Measurements from ENCODE around the gene C11orf91.

C11orf91 gene

DNA sequence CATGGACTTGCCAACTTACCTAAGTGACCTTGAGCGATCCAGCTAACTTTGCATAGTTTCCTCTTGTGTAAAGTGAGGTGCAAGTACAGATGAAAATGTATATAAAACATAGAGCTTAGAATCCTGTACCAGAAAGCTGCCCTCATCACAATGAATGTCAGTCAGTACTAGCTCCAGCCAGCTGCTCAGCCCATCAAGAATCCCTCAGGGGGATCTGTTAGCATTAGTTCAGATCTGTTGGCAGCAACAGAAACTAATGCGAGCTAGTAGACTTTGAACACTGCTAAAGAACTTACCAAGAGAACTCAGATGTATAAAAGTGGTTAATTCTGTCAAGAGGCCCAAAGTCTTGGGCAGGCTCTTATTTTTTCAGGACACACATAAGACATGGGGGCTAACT is 6.3 kb upstream of the C11orf91 start:
- Histone ChIP-seq H3K4me1 (ENCODE audit: insufficient read depth, poor library complexity, severe bottlenecking) (peaks cover 62% of the 10 kb centered on the region), H3K27me3 (ENCODE audit: insufficient read depth, poor library complexity, severe bottlenecking) (no peaks in the 10 kb centered on the region), H3K9me3 (ENCODE audit: severe bottlenecking) (no peaks in the 10 kb centered on the region), H3K27ac (ENCODE audit: poor library complexity, severe bottlenecking) (peak overlapping the region; percentile 100), H3K4me3 (ENCODE audit: severe bottlenecking) (no peak overlapping the region), H3K36me3 (ENCODE audit: low read depth) (peaks cover 70% of the 10 kb centered on the region)
- no peak for TF ChIP-seq CTCF (IDR thresholded peaks at IDR 0.05; ENCODE audit: poor library complexity, severe bottlenecking)
- no peak for DNase-seq (ENCODE audit: low spot score)
- no peak for ATAC-seq (ENCODE audit: low read depth)

GRCh38 chr11:33706546-33706945 is 5.9 kb upstream of the C11orf91 start:
- no peak for TF ChIP-seq CTCF (IDR thresholded peaks at IDR 0.05; ENCODE audit: poor library complexity, severe bottlenecking)
- H3K9me3 ChIP-seq (ENCODE audit: severe bottlenecking): no peaks in the 10 kb centered on the region
- no peaks in the 10 kb centered on the region for H3K27me3 ChIP-seq (ENCODE audit: insufficient read depth, poor library complexity, severe bottlenecking)
- H3K27ac ChIP-seq (ENCODE audit: poor library complexity, severe bottlenecking): peak overlapping the region; percentile 100
- peaks cover 65% of the 10 kb centered on the region for H3K36me3 ChIP-seq (ENCODE audit: low read depth)
- ATAC-seq (ENCODE audit: low read depth) (no peak), DNase-seq (ENCODE audit: low spot score) (no peak)
- no peak overlapping the region for H3K4me3 ChIP-seq (ENCODE audit: severe bottlenecking)
- H3K4me1 ChIP-seq (ENCODE audit: insufficient read depth, poor library complexity, severe bottlenecking): peaks cover 66% of the 10 kb centered on the region

- H3K4me1 ChIP-seq (ENCODE audit: insufficient read depth, poor library complexity, severe bottlenecking): peaks cover 77% of the 10 kb centered on the region
- DNase-seq (ENCODE audit: low spot score) (no peak), ATAC-seq (ENCODE audit: low read depth) (no peak)
- no peak overlapping the region for H3K4me3 ChIP-seq (ENCODE audit: severe bottlenecking)
- H3K27ac ChIP-seq (ENCODE audit: poor library complexity, severe bottlenecking): peak overlapping the region; percentile 100
- H3K27me3 ChIP-seq (ENCODE audit: insufficient read depth, poor library complexity, severe bottlenecking): no peaks in the 10 kb centered on the region
- peaks cover 44% of the 10 kb centered on the region for H3K36me3 ChIP-seq (ENCODE audit: low read depth)
- TF ChIP-seq CTCF (IDR thresholded peaks at IDR 0.05; ENCODE audit: poor library complexity, severe bottlenecking): no peak
- H3K9me3 ChIP-seq (ENCODE audit: severe bottlenecking): no peaks in the 10 kb centered on the region
Measured at GRCh38 chr11:33704240-33705002, 3.8 kb upstream of the C11orf91 start.

- H3K4me1 ChIP-seq (ENCODE audit: insufficient read depth, poor library complexity, severe bottlenecking): peaks cover 76% of the 10 kb centered on the region
Measured at GRCh38 chr11:33703788-33704187, 3.2 kb upstream of the C11orf91 start.

More at GRCh38 chr11:33703788-33704187, 3.2 kb upstream of the C11orf91 start:
- TF ChIP-seq CTCF (IDR thresholded peaks at IDR 0.05; ENCODE audit: poor library complexity, severe bottlenecking): no peak
- Histone ChIP-seq H3K27me3 (ENCODE audit: insufficient read depth, poor library complexity, severe bottlenecking) (no peaks in the 10 kb centered on the region), H3K36me3 (ENCODE audit: low read depth) (peaks cover 38% of the 10 kb centered on the region), H3K4me3 (ENCODE audit: severe bottlenecking) (no peak overlapping the region), H3K9me3 (ENCODE audit: severe bottlenecking) (no peaks in the 10 kb centered on the region), H3K27ac (ENCODE audit: poor library complexity, severe bottlenecking) (peak overlapping the region; percentile 100)
- ATAC-seq (ENCODE audit: low read depth) (peak; percentile 27), DNase-seq (ENCODE audit: low spot score) (no peak)

All from RWPE2 (cell line).